K562 (cell line): ENCODE measurements around the gene ABCA13. TPM values are rescaled to one million over a fixed set of nuclear protein-coding genes. Genes with fewer than 3 reads are reported as not detected.

Experiments used
- ATAC-seq: fragments of 200-7000 bp; cut with Tn5 transposase; 3 replicates; pipeline ENCODE4 v1.9.1; 2020; ENCODE audit warnings: moderate library complexity
- BruUV-seq: library from RNA; stranded (reverse); fragments of 400-500 nt; replicated peaks from 2 replicates; lab custom pipeline; 2021; lab: Mats Ljungman, UMichigan
- CTCF ChIA-PET: fragments of 300-600 bp; formaldehyde crosslinking; extraction: SDS; loops from one replicate; lab custom pipeline; 2021; ENCODE audit warnings: low intra/inter-chr PET ratio; lab: Yijun Ruan, JAX
- POLR2A ChIA-PET: fragments of 300-600, 350-650 bp; sonication (Branson Sonifier 250); formaldehyde crosslinking; extraction: SDS; loops from one replicate; lab custom pipeline; 2021; ENCODE audit warnings: antibody characterized with exemption, inconsistent platforms; lab: Yijun Ruan, JAX
- DNase-seq, 4 experiments: peaks; one replicate each; pipeline versions ENCODE4 v3.0.0 to v3.0.0-alpha.2; 2011 to 2018; ENCODE audit warnings: low spot score in 3 of 4, mixed read lengths in 3 of 4; ENCODE audit errors: extremely low read depth in 1 of 4
- FAIRE-seq: peaks from 2 replicates; lab custom pipeline; 2011; peaks lifted over from hg19 to GRCh38; lab: Jason Lieb, UNC
- H2AFZ ChIP-seq: 2 replicates; pipeline ENCODE4 v1.6.0; 2011; ENCODE audit warnings: low read depth, low read length, control low read depth, inconsistent platforms
- H3K27ac ChIP-seq: fragments of 200-600 bp; 3 replicates; pipeline ENCODE4 v1.8.0; 2011; ENCODE audit warnings: low read depth, mild to moderate bottlenecking, control low read depth, inconsistent platforms, low read length, moderate library complexity, mixed read lengths; ENCODE audit errors: extremely low read depth
- H3K27me3 ChIP-seq, 2 experiments: fragments of 300-600 bp in 1 of 2; 2 replicates in 1 of 2; 3 replicates in 1 of 2; pipeline versions ENCODE4 v1.6.0 to v1.8.0; 2011; ENCODE audit warnings: inconsistent platforms in 2 of 2, low read length in 2 of 2, mild to moderate bottlenecking in 1 of 2, mixed read lengths in 1 of 2, moderate library complexity in 1 of 2; ENCODE audit not compliant: control insufficient read depth in 2 of 2, insufficient read depth in 2 of 2
- H3K36me3 ChIP-seq: fragments of 300-600 bp; 3 replicates; pipeline ENCODE4 v1.8.0; 2011; ENCODE audit warnings: mild to moderate bottlenecking, low read length, inconsistent platforms; ENCODE audit not compliant: control insufficient read depth, insufficient read depth
- H3K4me1 ChIP-seq, 2 experiments: fragments of 200-600 bp in 1 of 2; replicated peaks in 1 of 2; 2 replicates in 1 of 2; 3 replicates in 1 of 2; pipeline versions ENCODE4 v1.5.1 to v1.8.0; 2011; ENCODE audit warnings: inconsistent platforms in 2 of 2, low read length in 2 of 2, mild to moderate bottlenecking in 1 of 2, mixed read lengths in 1 of 2, moderate library complexity in 1 of 2; ENCODE audit not compliant: control insufficient read depth in 2 of 2, insufficient read depth in 2 of 2
- H3K4me2 ChIP-seq: 2 replicates; pipeline ENCODE4 v1.6.1; 2011; ENCODE audit warnings: low read length, control low read depth, inconsistent platforms, mixed read lengths; ENCODE audit not compliant: insufficient read depth
- H3K4me3 ChIP-seq: fragments of 200-600 bp; sonication (generic), shearing (Covaris generic); 2 replicates; pipeline ENCODE4 v1.5.1; 2016; ENCODE audit warnings: control low read depth, inconsistent platforms
- H3K79me2 ChIP-seq: fragments of 200-600 bp; 3 replicates; pipeline ENCODE4 v1.8.0; 2011; ENCODE audit warnings: low read length, inconsistent platforms; ENCODE audit not compliant: control insufficient read depth, insufficient read depth
- H3K9ac ChIP-seq, 2 experiments: 2 replicates each; pipeline versions ENCODE4 v1.6.0 to v1.6.1; 2011; ENCODE audit warnings: low read depth in 2 of 2, low read length in 2 of 2, control low read depth in 1 of 2, inconsistent platforms in 1 of 2, mild to moderate bottlenecking in 1 of 2, mixed read lengths in 1 of 2; ENCODE audit not compliant: insufficient read depth in 1 of 2
- H3K9me1 ChIP-seq: one replicate; pipeline ENCODE4 v1.6.0; 2011; ENCODE audit warnings: inconsistent platforms, mild to moderate bottlenecking, low read length, moderate library complexity; ENCODE audit not compliant: control insufficient read depth, insufficient read depth
- H3K9me3 ChIP-seq: replicated peaks from 2 replicates; pipeline ENCODE4 v1.5.1; 2011; ENCODE audit warnings: low read depth, low read length, inconsistent platforms; ENCODE audit not compliant: control insufficient read depth, insufficient read depth
- H4K20me1 ChIP-seq: replicated peaks from 2 replicates; pipeline ENCODE4 v1.6.1; 2011; ENCODE audit warnings: low read length, inconsistent platforms, mixed read lengths; ENCODE audit not compliant: control insufficient read depth, insufficient read depth
- GABPA ChIP-seq: fragments of 200-800 bp; sonication (Bioruptor generic); conservative IDR thresholded peaks from 2 replicates; pipeline ENCODE4 v1.6.1; 2016; ENCODE audit warnings: low read depth, missing genetic modification characterization, missing compliant biosample characterization
- GATAD2A ChIP-seq: fragments of 450-650 bp; IDR thresholded peaks from 2 replicates; pipeline ENCODE4 v1.6.1; 2017
- HDAC1 ChIP-seq, 2 experiments: fragments of 450-650 bp; IDR thresholded peaks; 2 replicates each; pipeline ENCODE4 v1.6.1; 2016 to 2017; ENCODE audit warnings: inconsistent platforms in 1 of 2, mild to moderate bottlenecking in 1 of 2, moderate library complexity in 1 of 2
- NR2F6 ChIP-seq: fragments of 450-650 bp; formaldehyde crosslinking; IDR thresholded peaks from 2 replicates; pipeline ENCODE4 v1.4.0; 2020; ENCODE audit warnings: mild to moderate bottlenecking
- PCBP1 ChIP-seq: fragments of 200-400 bp; formaldehyde crosslinking; IDR thresholded peaks from 2 replicates; pipeline ENCODE4 v1.6.1; 2018; ENCODE audit warnings: mild to moderate bottlenecking, low read depth, low read length; ENCODE audit not compliant: poor library complexity, severe bottlenecking
- PTRF ChIP-seq: fragments of 450-650 bp; IDR thresholded peaks from 2 replicates; pipeline ENCODE4 v1.6.1; 2016; ENCODE audit warnings: mild to moderate bottlenecking, missing genetic modification characterization, missing compliant biosample characterization
- RFX1 ChIP-seq: fragments of 450-650 bp; IDR thresholded peaks from 2 replicates; pipeline ENCODE4 v1.6.1; 2016; ENCODE audit warnings: mild to moderate bottlenecking, moderate library complexity
- SRSF9 ChIP-seq: fragments of 200-400 bp; formaldehyde crosslinking; IDR thresholded peaks from 2 replicates; pipeline ENCODE4 v1.6.1; 2017; ENCODE audit warnings: low read depth, low read length, borderline replicate concordance
- TFAM ChIP-seq: fragments of 250-450 bp; sonication (Bioruptor Pico); conservative IDR thresholded peaks from 2 replicates; pipeline ENCODE4 v1.5.0; 2021; ENCODE audit warnings: mild to moderate bottlenecking, moderate library complexity
- ZKSCAN1 ChIP-seq: fragments of 150-350 bp; IDR thresholded peaks from 2 replicates; pipeline ENCODE4 v1.6.1; 2016; ENCODE audit warnings: low read depth, low read length
- WGBS: fragments of 100-300 bp; shearing (Covaris generic); methylation state at CpG from one replicate; pipeline ENCODE4 v1.1.6; 2016; ENCODE audit warnings: low coverage, mixed read lengths; ENCODE audit not compliant: insufficient coverage; ENCODE audit errors: missing lambda C conversion rate; 5-methylcytosine and 5-hydroxymethylcytosine counted together
- in situ Hi-C: fragments of 300-500 bp; cut with MboI; formaldehyde crosslinking; loops from 4 replicates; pipeline ENCODE4 v1.15.0; 2018; ENCODE audit warnings: inconsistent platforms, mixed read lengths
- intact Hi-C: fragments of 100-400 bp; cut with micrococcal nuclease; formaldehyde crosslinking; loops from 2 replicates; pipeline ENCODE4 v1.14.2; 2022
- polyA plus RNA-seq, 8 experiments: library from polyadenylated mRNA; depleted of rRNA in 4 of 8; stranded (reverse) in 5 of 8; unstranded in 3 of 8; fragments of >200 nt; fragmentation: Nextera tagmentation in 2 of 8; fragmentation: Illumina TruSeq in 1 of 8; extraction: Ambion mirVana in 2 of 8; extraction: Trizol in 1 of 8; gene quantifications; 2 replicates each; pipeline versions ENCODE4 v1.2.1 to v1.2.3, GENCODE V29; 2011 to 2014; ENCODE audit warnings: inconsistent platforms in 1 of 8, missing spikeins in 1 of 8
- total RNA-seq, 7 experiments: library from RNA; depleted of rRNA in 6 of 7; stranded (reverse); fragments of >200 nt in 6 of 7; fragmentation: Illumina TruSeq in 2 of 7; extraction: Trizol in 2 of 7; gene quantifications; 2 replicates each; pipeline versions ENCODE4 v1.2.1 to v1.2.3, GENCODE V29; 2011 to 2021; ENCODE audit warnings: low replicate concordance in 1 of 7
- TF ChIP-seq, protein P1 (sequence below): fragments of 450-650 bp; formaldehyde crosslinking; IDR thresholded peaks from 2 replicates; pipeline ENCODE4 v1.4.0; 2022; ENCODE audit warnings: missing genetic modification characterization

ABCA13 gene
- total and polyA plus RNA-seq, 9 of the 15 experiments (the other 6 are each of a cell fraction or from before 2014, with no cell fraction given): 0.14 to 1.5 (median 0.38) TPM

DNA sequence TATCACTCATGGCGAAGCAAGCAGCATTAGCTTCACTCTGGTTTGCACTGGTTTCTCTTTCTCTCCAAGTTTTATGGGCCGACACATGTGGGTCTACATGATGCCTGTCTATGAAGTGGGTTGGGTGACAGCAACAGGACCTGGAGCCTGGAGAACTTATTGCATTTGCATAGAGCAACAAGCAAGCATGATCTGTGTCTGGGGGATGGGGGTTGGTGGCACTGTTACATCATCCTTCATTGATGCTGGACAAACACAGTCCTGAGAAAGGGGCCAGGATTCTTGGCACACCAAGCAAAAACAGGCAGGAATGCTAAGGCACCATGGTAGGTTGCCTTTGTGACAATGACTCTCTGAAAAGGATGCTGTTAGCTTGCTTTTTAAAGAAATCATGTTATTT is 486.9 kb downstream of the ABCA13 start (continued):
- TF ChIP-seq SRSF9: no peak
- no peak for TF ChIP-seq GABPA (tag)
- TF ChIP-seq NR2F6 (CRISPR knock-in tag): no peak
- no peak for TF ChIP-seq PTRF (tag)

DNA sequence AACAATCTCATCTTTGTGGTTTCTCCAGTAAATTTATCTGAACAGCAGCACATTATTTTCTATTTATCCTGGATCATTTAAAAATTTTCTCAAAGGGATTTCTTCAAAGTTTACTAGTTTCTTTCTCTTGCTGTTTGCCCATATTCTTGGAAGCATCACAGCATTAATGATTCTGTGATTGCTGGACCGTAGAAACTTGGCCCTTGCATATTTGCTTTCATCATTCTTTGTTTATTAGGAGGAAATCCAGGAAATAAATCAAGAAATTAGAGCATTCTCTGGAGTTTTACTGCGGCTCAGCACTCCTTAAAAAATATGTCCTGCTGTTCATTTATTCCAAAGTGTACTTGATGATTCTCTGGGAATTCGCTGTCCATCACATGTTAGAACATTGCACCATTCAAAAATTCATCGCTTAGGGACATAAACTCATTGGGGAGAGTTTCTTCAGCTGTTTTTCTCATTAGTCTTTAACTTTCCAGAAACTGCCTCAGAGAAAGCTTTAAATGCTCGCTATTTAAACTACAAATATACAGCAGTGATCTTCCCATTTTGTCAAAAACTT is 489.1 kb downstream of the ABCA13 start:
- in situ Hi-C loops: no loop called here
- no peak for DNase-seq
- no peak for FAIRE-seq
- intact Hi-C loops: no loop called here
- no TSS peak for BruUV-seq
- Histone ChIP-seq H3K9me3 (no peaks in the 10 kb centered on the region; the same call in 1 of the 2 replicates), H4K20me1 (no peaks in the 10 kb centered on the region), H3K36me3 (no peaks in the 10 kb centered on the region), H3K4me1 (no peaks in the 10 kb centered on the region), H3K9me1 (no peaks in the 10 kb centered on the region), H3K9ac (no peak overlapping the region), H3K79me2 (no peaks in the 10 kb centered on the region), H3K27me3 (no peaks in the 10 kb centered on the region), H3K27ac (no peak overlapping the region), H2AFZ (no peak overlapping the region), H3K4me3 (no peak overlapping the region), H3K4me2 (no peak overlapping the region)
- TF ChIP-seq HDAC1 (IDR thresholded peaks at IDR 0.05) (no peak), TFAM (CRISPR knock-in tag) (no peak), RFX1 (no peak), GATAD2A (no peak), PCBP1 (no peak), NR2F6 (CRISPR knock-in tag) (no peak), ZKSCAN1 (no peak)
- TF ChIP-seq, protein P1, sequence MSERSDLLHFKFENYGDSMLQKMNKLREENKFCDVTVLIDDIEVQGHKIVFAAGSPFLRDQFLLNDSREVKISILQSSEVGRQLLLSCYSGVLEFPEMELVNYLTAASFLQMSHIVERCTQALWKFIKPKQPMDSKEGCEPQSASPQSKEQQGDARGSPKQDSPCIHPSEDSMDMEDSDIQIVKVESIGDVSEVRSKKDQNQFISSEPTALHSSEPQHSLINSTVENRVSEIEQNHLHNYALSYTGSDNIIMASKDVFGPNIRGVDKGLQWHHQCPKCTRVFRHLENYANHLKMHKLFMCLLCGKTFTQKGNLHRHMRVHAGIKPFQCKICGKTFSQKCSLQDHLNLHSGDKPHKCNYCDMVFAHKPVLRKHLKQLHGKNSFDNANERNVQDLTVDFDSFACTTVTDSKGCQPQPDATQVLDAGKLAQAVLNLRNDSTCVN (CRISPR knock-in tag): no peak
- ATAC-seq: no peak
- CTCF ChIA-PET: no interaction called here
- POLR2A ChIA-PET: no interaction called here
- 5% methylated on average over 5 of the region's 5 CpGs for whole genome bisulfite sequencing
